ENCODE measurements around the gene BMPR1A. TPM values are rescaled to one million over a fixed set of nuclear protein-coding genes. Genes with fewer than 3 reads are reported as not detected.
"Not testable (repeated sequence)": the region's sequence is repeated elsewhere in the genome, so short reads cannot be mapped to it uniquely, and the experiment has no call there.

The BMPR1A gene
- total and polyA plus RNA-seq, 7 experiments from 2014 or later: 2.1 to 11.3 (median 5.6) TPM

GRCh38 chr10:86849181-86849894 lies 92.9 kb downstream of the BMPR1A start:
- ChIA-PET CTCF (no interaction called here), POLR2A (no interaction called here)
- Mint-ChIP-seq H3K27me3 (no peaks in the 10 kb centered on the region), H3K36me3 (peaks cover 0 to 14% (median 5%) of the 10 kb centered on the region in 5 donors), H3K4me1 (no peaks in the 10 kb centered on the region), H3K4me3 (no peak overlapping the region), H3K9me3 (peaks cover 0 to 9% (median 0%) of the 10 kb centered on the region in 11 donors), H3K27ac (no peak overlapping the region)
- H3K27me3 ChIP-seq (ENCODE audit: control insufficient read depth in 2 of 2, insufficient read depth in 2 of 2, low read length in 2 of 2): no peaks in the 10 kb centered on the region
- H3K36me3 ChIP-seq (ENCODE audit: control insufficient read depth in 2 of 3, insufficient read depth in 3 of 3, low read length in 3 of 3): no peaks in the 10 kb centered on the region
- intact Hi-C loops (cut with micrococcal nuclease): no loop called here
- H3K9me3 ChIP-seq (ENCODE audit: control insufficient read depth in 2 of 3, low read length in 3 of 3): no peaks in the 10 kb centered on the region
- no peaks in the 10 kb centered on the region for H3K4me1 ChIP-seq (ENCODE audit: control insufficient read depth in 2 of 2, insufficient read depth in 2 of 2, low read length in 2 of 2)
- H3K4me3 ChIP-seq (ENCODE audit: low read length): no peak overlapping the region
- ATAC-seq (no peak), DNase-seq (no peak)
- H3K27ac ChIP-seq (ENCODE audit: low read depth, low read length): no peak overlapping the region

GRCh38 chr10:86850481-86850880 lies 94.1 kb downstream of the BMPR1A start:
- Histone ChIP-seq H3K27me3 (ENCODE audit: control insufficient read depth in 2 of 2, insufficient read depth in 2 of 2, low read length in 2 of 2) (no peaks in the 10 kb centered on the region), H3K9me3 (ENCODE audit: control insufficient read depth in 2 of 3, low read length in 3 of 3) (no peaks in the 10 kb centered on the region), H3K4me1 (ENCODE audit: control insufficient read depth in 2 of 2, insufficient read depth in 2 of 2, low read length in 2 of 2) (no peaks in the 10 kb centered on the region), H3K36me3 (ENCODE audit: control insufficient read depth in 2 of 3, insufficient read depth in 3 of 3, low read length in 3 of 3) (no peaks in the 10 kb centered on the region), H3K4me3 (ENCODE audit: low read length) (no peak overlapping the region), H3K27ac (ENCODE audit: low read depth, low read length) (no peak overlapping the region)
- intact Hi-C loops (cut with micrococcal nuclease): no loop called here
- H3K9me3 Mint-ChIP-seq: peaks cover 0 to 9% (median 0%) of the 10 kb centered on the region in 11 donors
- ChIA-PET POLR2A (no interaction called here), CTCF (no interaction called here)
- peaks cover 0 to 14% (median 5%) of the 10 kb centered on the region in 5 donors for H3K36me3 Mint-ChIP-seq
- H3K27ac Mint-ChIP-seq: no peak overlapping the region
- no peak overlapping the region for H3K4me3 Mint-ChIP-seq
- DNase-seq (no peak), ATAC-seq (no peak)
- no peaks in the 10 kb centered on the region for H3K4me1 Mint-ChIP-seq
- H3K27me3 Mint-ChIP-seq: no peaks in the 10 kb centered on the region

GRCh38 chr10:86851328-86852207 lies 95.1 kb downstream of the BMPR1A start:
- no peaks in the 10 kb centered on the region for H3K4me1 ChIP-seq (ENCODE audit: control insufficient read depth in 2 of 2, insufficient read depth in 2 of 2, low read length in 2 of 2)
- CTCF ChIA-PET: no interaction called here
- no peaks in the 10 kb centered on the region for H3K36me3 ChIP-seq (ENCODE audit: control insufficient read depth in 2 of 3, insufficient read depth in 3 of 3, low read length in 3 of 3)
- H3K4me3 ChIP-seq (ENCODE audit: low read length): no peak overlapping the region
- intact Hi-C loops (cut with micrococcal nuclease): no loop called here
- Mint-ChIP-seq H3K27me3 (no peaks in the 10 kb centered on the region), H3K4me1 (no peaks in the 10 kb centered on the region), H3K4me3 (no peak overlapping the region), H3K27ac (no peak overlapping the region), H3K9me3 (peaks cover 0 to 9% (median 0%) of the 10 kb centered on the region in 11 donors), H3K36me3 (peaks cover 0 to 14% (median 5%) of the 10 kb centered on the region in 5 donors)
- H3K27ac ChIP-seq (ENCODE audit: low read depth, low read length): no peak overlapping the region
- ATAC-seq: no peak
- no peak for DNase-seq
- H3K9me3 ChIP-seq (ENCODE audit: control insufficient read depth in 2 of 3, low read length in 3 of 3): no peaks in the 10 kb centered on the region
- POLR2A ChIA-PET: no interaction called here
- H3K27me3 ChIP-seq (ENCODE audit: control insufficient read depth in 2 of 2, insufficient read depth in 2 of 2, low read length in 2 of 2): no peaks in the 10 kb centered on the region

DNA sequence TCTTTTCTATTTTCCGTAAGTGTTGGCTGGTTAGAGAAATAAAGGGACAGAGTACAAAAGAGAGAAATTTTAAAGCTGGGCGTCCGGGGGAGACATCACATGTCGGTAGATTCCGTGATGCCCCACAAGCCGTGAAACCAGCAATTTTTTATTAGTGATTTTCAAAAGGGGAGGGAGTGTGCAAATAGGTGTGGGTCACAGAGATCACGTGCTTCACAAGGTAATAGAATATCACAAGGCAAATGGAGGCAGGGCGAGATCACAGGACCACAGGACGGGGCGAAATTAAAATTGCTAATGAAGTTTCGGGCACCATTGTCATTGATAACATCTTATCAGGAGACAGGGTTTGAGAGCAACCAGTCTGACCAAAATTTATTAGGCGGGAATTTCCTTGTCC lies 97.2 kb downstream of the BMPR1A start:
- H3K27ac ChIP-seq (ENCODE audit: low read depth, low read length); H3K27ac Mint-ChIP-seq; DNase-seq; H3K9me3 ChIP-seq (ENCODE audit: control insufficient read depth in 2 of 3, low read length in 3 of 3); H3K36me3 ChIP-seq (ENCODE audit: control insufficient read depth in 2 of 3, insufficient read depth in 3 of 3, low read length in 3 of 3); H3K27me3 ChIP-seq (ENCODE audit: control insufficient read depth in 2 of 2, insufficient read depth in 2 of 2, low read length in 2 of 2); ATAC-seq; CTCF ChIA-PET; H3K9me3 Mint-ChIP-seq; H3K4me3 Mint-ChIP-seq; POLR2A ChIA-PET; H3K27me3 Mint-ChIP-seq; H3K4me1 Mint-ChIP-seq; H3K4me3 ChIP-seq (ENCODE audit: low read length); H3K4me1 ChIP-seq (ENCODE audit: control insufficient read depth in 2 of 2, insufficient read depth in 2 of 2, low read length in 2 of 2); intact Hi-C loops (cut with micrococcal nuclease): not testable (repeated sequence)
- H3K36me3 Mint-ChIP-seq: peaks cover 0 to 19% (median 8%) of the 10 kb centered on the region in 5 donors

DNA sequence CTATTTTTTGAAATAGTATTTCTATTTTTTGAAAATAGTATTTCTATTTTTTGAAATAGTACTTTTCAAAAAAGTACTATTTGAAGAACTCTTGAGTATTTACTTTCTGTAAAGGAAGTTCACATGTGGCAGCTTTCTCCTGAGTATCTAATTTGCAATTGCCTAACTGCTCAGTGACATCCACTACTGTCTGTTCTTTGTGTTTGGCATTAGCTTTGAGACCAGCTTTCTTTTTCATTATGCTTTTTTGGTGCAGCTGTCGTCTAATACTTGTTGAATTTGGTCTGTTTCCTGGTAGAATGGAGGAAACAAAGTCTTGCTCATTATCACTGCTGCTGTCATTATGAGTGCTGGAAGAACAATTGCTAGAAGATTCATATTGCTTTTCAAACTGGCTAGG lies 99.1 kb downstream of the BMPR1A start:
- Mint-ChIP-seq H3K4me1 (no peaks in the 10 kb centered on the region), H3K9me3 (peaks cover 0 to 9% (median 0%) of the 10 kb centered on the region in 11 donors), H3K36me3 (peaks cover 0 to 15% (median 8%) of the 10 kb centered on the region in 5 donors), H3K27ac (no peak overlapping the region), H3K27me3 (no peaks in the 10 kb centered on the region), H3K4me3 (no peak overlapping the region)
- H3K4me3 ChIP-seq (ENCODE audit: low read length): no peak overlapping the region
- ChIA-PET POLR2A (interaction anchor here (1.0 kb wide), 1 partner anchor 185 kb away, joined by 3 read pairs; no protein-coding TSS in a partner anchor), CTCF (no interaction called here)
- H3K27ac ChIP-seq (ENCODE audit: low read depth, low read length): no peak overlapping the region
- no peaks in the 10 kb centered on the region for H3K4me1 ChIP-seq (ENCODE audit: control insufficient read depth in 2 of 2, insufficient read depth in 2 of 2, low read length in 2 of 2)
- no peaks in the 10 kb centered on the region for H3K36me3 ChIP-seq (ENCODE audit: control insufficient read depth in 2 of 3, insufficient read depth in 3 of 3, low read length in 3 of 3)
- no peaks in the 10 kb centered on the region for H3K27me3 ChIP-seq (ENCODE audit: control insufficient read depth in 2 of 2, insufficient read depth in 2 of 2, low read length in 2 of 2)
- no peaks in the 10 kb centered on the region for H3K9me3 ChIP-seq (ENCODE audit: control insufficient read depth in 2 of 3, low read length in 3 of 3)
- DNase-seq (no peak), ATAC-seq (no peak)
- intact Hi-C loops (cut with micrococcal nuclease): no loop called here

DNA sequence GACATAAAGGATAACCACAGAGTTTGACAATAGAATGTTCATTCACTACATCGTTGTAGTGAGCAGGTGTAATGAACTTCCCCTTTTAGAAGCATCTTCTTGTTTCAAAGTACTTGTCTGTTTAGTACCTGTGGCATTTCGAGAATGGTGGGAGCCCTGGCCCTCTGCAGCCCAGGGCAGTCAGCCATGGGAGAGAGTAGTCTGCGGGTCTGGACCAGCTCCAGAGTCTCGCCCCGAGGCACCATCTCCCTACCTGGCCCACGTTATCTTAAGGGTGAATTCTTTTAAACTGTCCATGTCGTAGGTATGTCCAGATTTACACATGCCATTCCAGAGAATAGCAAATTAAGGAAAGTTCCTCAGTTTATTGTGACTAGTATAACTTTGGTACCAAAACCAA lies 99.7 kb downstream of the BMPR1A start:
- Mint-ChIP-seq H3K27ac (no peak overlapping the region), H3K36me3 (peaks cover 0 to 15% (median 8%) of the 10 kb centered on the region in 5 donors)
- POLR2A ChIA-PET: no interaction called here

More for the DNA sequence above, 99.7 kb downstream of the BMPR1A start:
- Mint-ChIP-seq H3K9me3 (peaks cover 0 to 9% (median 0%) of the 10 kb centered on the region in 11 donors), H3K27me3 (no peaks in the 10 kb centered on the region), H3K4me3 (no peak overlapping the region), H3K4me1 (no peaks in the 10 kb centered on the region)
- no peaks in the 10 kb centered on the region for H3K4me1 ChIP-seq (ENCODE audit: control insufficient read depth in 2 of 2, insufficient read depth in 2 of 2, low read length in 2 of 2)
- H3K27me3 ChIP-seq (ENCODE audit: control insufficient read depth in 2 of 2, insufficient read depth in 2 of 2, low read length in 2 of 2): no peaks in the 10 kb centered on the region
- no peak overlapping the region for H3K4me3 ChIP-seq (ENCODE audit: low read length)
- no peak for DNase-seq
- no peak for ATAC-seq
- H3K36me3 ChIP-seq (ENCODE audit: control insufficient read depth in 2 of 3, insufficient read depth in 3 of 3, low read length in 3 of 3): no peaks in the 10 kb centered on the region
- no peaks in the 10 kb centered on the region for H3K9me3 ChIP-seq (ENCODE audit: control insufficient read depth in 2 of 3, low read length in 3 of 3)
- CTCF ChIA-PET: no interaction called here
- H3K27ac ChIP-seq (ENCODE audit: low read depth, low read length): no peak overlapping the region
- intact Hi-C loops (cut with micrococcal nuclease): no loop called here
